ENCODE results near the gene EQTN.

Gene EQTN

GRCh38 chr9:27303219-27303618 is 6.3 kb upstream of the EQTN start:
- H3K36me3 ChIP-seq (ENCODE audit: control insufficient read depth, insufficient read depth, low read length) = no peaks in the 10 kb centered on the region
- no peaks in the 10 kb centered on the region for H3K9me3 ChIP-seq (ENCODE audit: control insufficient read depth, insufficient read depth, low read length)
- no CpG with 5 or more reads among the region's 6 CpGs for WGBS (ENCODE audit: insufficient coverage, insufficient read length)
- H3K4me1 ChIP-seq (ENCODE audit: control insufficient read depth, insufficient read depth, low read length) = no peaks in the 10 kb centered on the region
- H3K27me3 ChIP-seq (ENCODE audit: control insufficient read depth, insufficient read depth, low read length) = peaks cover 2% of the 10 kb centered on the region; the same call in 1 of the 2 replicates
- DNase-seq (ENCODE audit: low read depth, low spot score) = no peak
- H3K4me3 ChIP-seq (ENCODE audit: low read length) = no peak overlapping the region
- no peak overlapping the region for H3K27ac ChIP-seq (ENCODE audit: low read length)

DNA sequence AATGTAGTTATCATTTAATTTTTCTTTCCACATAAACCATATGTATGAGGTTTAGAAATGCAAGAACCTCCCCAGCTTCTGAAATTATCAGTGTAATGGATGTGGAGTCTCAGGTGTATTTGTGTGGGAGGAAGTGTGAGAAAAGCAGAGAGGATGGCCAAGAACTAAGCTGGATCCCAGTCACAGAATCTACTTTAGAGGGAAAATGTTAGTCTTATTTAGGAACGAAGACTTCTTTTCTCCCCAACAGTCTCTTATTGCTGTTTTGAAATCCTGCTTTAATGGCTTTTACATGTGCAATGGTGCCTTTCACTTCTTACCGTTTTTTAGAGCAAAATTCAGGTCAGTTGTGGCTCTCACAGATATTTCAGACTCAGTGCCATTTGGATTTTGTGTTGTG is 3.0 kb downstream of the EQTN start:
- Histone ChIP-seq H3K36me3 (ENCODE audit: control insufficient read depth, insufficient read depth, low read length) (no peaks in the 10 kb centered on the region), H3K27me3 (ENCODE audit: control insufficient read depth, insufficient read depth, low read length) (no peaks in the 10 kb centered on the region), H3K4me1 (ENCODE audit: control insufficient read depth, insufficient read depth, low read length) (no peaks in the 10 kb centered on the region), H3K27ac (ENCODE audit: low read length) (no peak overlapping the region), H3K9me3 (ENCODE audit: control insufficient read depth, insufficient read depth, low read length) (no peaks in the 10 kb centered on the region), H3K4me3 (ENCODE audit: low read length) (no peak overlapping the region)
- WGBS (ENCODE audit: insufficient coverage, insufficient read length) = no CpG with 5 or more reads among the region's 2 CpGs
- DNase-seq (ENCODE audit: low read depth, low spot score) = no peak

GRCh38 chr9:27292659-27293405 is 4.1 kb downstream of the EQTN start:
- Histone ChIP-seq H3K9me3 (ENCODE audit: control insufficient read depth, insufficient read depth, low read length) (no peaks in the 10 kb centered on the region), H3K27ac (ENCODE audit: low read length) (no peak overlapping the region), H3K27me3 (ENCODE audit: control insufficient read depth, insufficient read depth, low read length) (no peaks in the 10 kb centered on the region), H3K4me1 (ENCODE audit: control insufficient read depth, insufficient read depth, low read length) (no peaks in the 10 kb centered on the region), H3K36me3 (ENCODE audit: control insufficient read depth, insufficient read depth, low read length) (no peaks in the 10 kb centered on the region), H3K4me3 (ENCODE audit: low read length) (no peak overlapping the region)
- no CpG with 5 or more reads among the region's 7 CpGs for WGBS (ENCODE audit: insufficient coverage, insufficient read length)
- no peak for DNase-seq (ENCODE audit: low read depth, low spot score)

DNA sequence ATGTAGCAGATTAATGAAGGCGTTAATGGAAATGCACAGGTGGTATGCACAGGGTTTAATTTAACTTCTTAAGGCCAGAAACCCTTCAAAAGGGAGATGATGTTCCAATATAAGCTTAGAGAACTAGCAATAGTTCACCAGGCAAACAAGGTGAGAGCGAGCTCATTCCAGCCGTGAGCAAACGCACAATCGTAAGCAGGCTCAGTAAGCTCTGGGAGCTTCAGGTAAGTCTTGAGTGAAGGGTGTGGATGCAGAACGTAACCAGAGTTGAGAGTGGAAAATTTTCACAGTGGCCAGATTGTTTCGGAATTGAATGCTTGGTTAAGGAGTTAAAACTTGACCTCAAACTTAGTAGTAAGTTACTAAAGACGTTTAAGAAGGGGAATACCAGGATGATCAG is 5.7 kb downstream of the EQTN start:
- no peaks in the 10 kb centered on the region for H3K27me3 ChIP-seq (ENCODE audit: control insufficient read depth, insufficient read depth, low read length)
- H3K27ac ChIP-seq (ENCODE audit: low read length) = no peak overlapping the region
- DNase-seq (ENCODE audit: low read depth, low spot score) = no peak
- H3K36me3 ChIP-seq (ENCODE audit: control insufficient read depth, insufficient read depth, low read length) = no peaks in the 10 kb centered on the region
- no peaks in the 10 kb centered on the region for H3K4me1 ChIP-seq (ENCODE audit: control insufficient read depth, insufficient read depth, low read length)
- H3K4me3 ChIP-seq (ENCODE audit: low read length) = no peak overlapping the region
- no peaks in the 10 kb centered on the region for H3K9me3 ChIP-seq (ENCODE audit: control insufficient read depth, insufficient read depth, low read length)
- WGBS (ENCODE audit: insufficient coverage, insufficient read length) = no CpG with 5 or more reads among the region's 8 CpGs

DNA sequence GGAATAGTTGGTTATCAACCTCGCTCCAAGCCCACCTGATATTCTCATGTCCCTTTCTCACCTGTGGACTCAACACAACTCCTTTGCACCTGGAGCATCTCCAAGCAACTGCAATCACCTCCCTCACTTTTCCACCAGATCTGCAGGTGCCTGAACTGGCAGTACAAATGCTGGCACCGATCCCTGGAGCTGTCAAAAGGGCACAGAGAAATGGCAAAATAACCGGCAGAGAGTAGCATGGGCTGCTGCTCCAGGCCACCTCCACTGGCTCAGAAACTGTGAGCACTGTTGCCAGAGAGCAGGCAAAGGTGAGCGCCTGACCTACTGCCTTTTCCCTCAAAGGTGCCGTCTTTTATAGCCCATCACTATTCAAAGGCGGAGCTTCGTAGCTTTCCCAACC is 14.7 kb downstream of the EQTN start:
- no CpG with 5 or more reads among the region's 7 CpGs for WGBS (ENCODE audit: insufficient coverage, insufficient read length)

GRCh38 chr9:27280860-27281259 is 16.1 kb downstream of the EQTN start:
- H3K27me3 ChIP-seq (ENCODE audit: control insufficient read depth, insufficient read depth, low read length) = no peaks in the 10 kb centered on the region
- H3K36me3 ChIP-seq (ENCODE audit: control insufficient read depth, insufficient read depth, low read length) = no peaks in the 10 kb centered on the region
- H3K4me1 ChIP-seq (ENCODE audit: control insufficient read depth, insufficient read depth, low read length) = no peaks in the 10 kb centered on the region
- no peak for DNase-seq (ENCODE audit: low read depth, low spot score)
- no peak overlapping the region for H3K4me3 ChIP-seq (ENCODE audit: low read length)
- WGBS (ENCODE audit: insufficient coverage, insufficient read length) = no CpG with 5 or more reads among the region's 5 CpGs
- no peak overlapping the region for H3K27ac ChIP-seq (ENCODE audit: low read length)
- no peaks in the 10 kb centered on the region for H3K9me3 ChIP-seq (ENCODE audit: control insufficient read depth, insufficient read depth, low read length)

More for the DNA sequence above, 14.7 kb downstream of the EQTN start:
- Histone ChIP-seq H3K27ac (ENCODE audit: low read length) (no peak overlapping the region), H3K9me3 (ENCODE audit: control insufficient read depth, insufficient read depth, low read length) (no peaks in the 10 kb centered on the region), H3K4me3 (ENCODE audit: low read length) (no peak overlapping the region), H3K36me3 (ENCODE audit: control insufficient read depth, insufficient read depth, low read length) (no peaks in the 10 kb centered on the region), H3K4me1 (ENCODE audit: control insufficient read depth, insufficient read depth, low read length) (no peaks in the 10 kb centered on the region), H3K27me3 (ENCODE audit: control insufficient read depth, insufficient read depth, low read length) (no peaks in the 10 kb centered on the region)
- DNase-seq (ENCODE audit: low read depth, low spot score) = no peak

- H3K4me3 ChIP-seq (ENCODE audit: low read length) = no peak overlapping the region
- no peaks in the 10 kb centered on the region for H3K36me3 ChIP-seq (ENCODE audit: control insufficient read depth, insufficient read depth, low read length)
- no peaks in the 10 kb centered on the region for H3K4me1 ChIP-seq (ENCODE audit: control insufficient read depth, insufficient read depth, low read length)
- no CpG with 5 or more reads among the region's 16 CpGs for WGBS (ENCODE audit: insufficient coverage, insufficient read length)
- H3K9me3 ChIP-seq (ENCODE audit: control insufficient read depth, insufficient read depth, low read length) = no peaks in the 10 kb centered on the region
- no peak for DNase-seq (ENCODE audit: low read depth, low spot score)
- H3K27ac ChIP-seq (ENCODE audit: low read length) = no peak overlapping the region
- no peaks in the 10 kb centered on the region for H3K27me3 ChIP-seq (ENCODE audit: control insufficient read depth, insufficient read depth, low read length)
Observed at GRCh38 chr9:27280249-27280648, 16.7 kb downstream of the EQTN start.

- Histone ChIP-seq H3K9me3 (ENCODE audit: control insufficient read depth, insufficient read depth, low read length) (no peaks in the 10 kb centered on the region), H3K27me3 (ENCODE audit: control insufficient read depth, insufficient read depth, low read length) (no peaks in the 10 kb centered on the region), H3K36me3 (ENCODE audit: control insufficient read depth, insufficient read depth, low read length) (no peaks in the 10 kb centered on the region), H3K4me3 (ENCODE audit: low read length) (no peak overlapping the region), H3K27ac (ENCODE audit: low read length) (no peak overlapping the region), H3K4me1 (ENCODE audit: control insufficient read depth, insufficient read depth, low read length) (no peaks in the 10 kb centered on the region)
- WGBS (ENCODE audit: insufficient coverage, insufficient read length) = no CpG with 5 or more reads among the region's 3 CpGs
- DNase-seq (ENCODE audit: low read depth, low spot score) = no peak
Observed at GRCh38 chr9:27279611-27280010, 17.3 kb downstream of the EQTN start.

GRCh38 chr9:27278374-27278773 is 18.6 kb downstream of the EQTN start:
- no peaks in the 10 kb centered on the region for H3K27me3 ChIP-seq (ENCODE audit: control insufficient read depth, insufficient read depth, low read length)
- no peaks in the 10 kb centered on the region for H3K4me1 ChIP-seq (ENCODE audit: control insufficient read depth, insufficient read depth, low read length)
- DNase-seq (ENCODE audit: low read depth, low spot score) = no peak
- WGBS (ENCODE audit: insufficient coverage, insufficient read length) = no CpG with 5 or more reads among the region's 1 CpG
- H3K27ac ChIP-seq (ENCODE audit: low read length) = no peak overlapping the region
- H3K9me3 ChIP-seq (ENCODE audit: control insufficient read depth, insufficient read depth, low read length) = no peaks in the 10 kb centered on the region
- H3K4me3 ChIP-seq (ENCODE audit: low read length) = no peak overlapping the region
- no peaks in the 10 kb centered on the region for H3K36me3 ChIP-seq (ENCODE audit: control insufficient read depth, insufficient read depth, low read length)

DNA sequence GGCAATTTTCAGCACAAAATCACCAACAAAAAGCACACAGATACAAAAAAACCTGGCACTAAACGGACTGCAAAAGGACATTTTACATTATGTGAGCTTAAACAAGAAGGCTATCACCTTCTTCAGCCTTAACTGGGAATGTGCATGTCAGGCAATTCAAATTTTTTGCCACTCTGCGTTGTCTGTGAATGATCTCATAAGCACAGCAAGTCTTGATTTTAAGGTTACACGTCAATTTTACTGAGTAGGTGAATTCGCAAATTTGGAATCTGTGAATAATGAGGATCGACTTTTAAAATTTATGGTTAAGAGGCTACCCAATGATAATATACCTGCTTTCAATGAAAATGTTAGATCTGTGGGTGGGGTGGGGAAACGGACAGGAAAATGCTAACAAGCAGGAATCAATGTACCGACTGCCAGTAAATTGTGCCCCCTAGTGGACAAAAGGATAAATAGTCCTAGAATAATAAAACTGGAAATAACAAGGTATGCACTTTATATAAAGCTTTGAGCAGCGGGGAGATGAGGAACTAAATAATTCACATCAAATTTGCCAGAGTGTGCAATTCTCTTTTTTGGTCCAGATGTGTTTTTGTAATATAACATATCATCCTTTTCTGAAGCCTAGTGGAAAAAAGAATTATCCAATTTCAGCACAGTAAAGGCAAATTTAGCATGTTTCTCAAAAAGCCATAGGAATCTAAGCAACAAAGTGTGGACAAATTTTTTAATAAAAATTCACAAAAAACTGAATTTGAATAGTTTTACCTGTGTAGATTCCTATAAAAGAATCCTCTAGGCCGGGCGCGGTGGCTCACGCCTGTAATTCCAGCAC is 20.5 kb downstream of the EQTN start:
- H3K27ac ChIP-seq (ENCODE audit: low read length) = no peak overlapping the region
- no peaks in the 10 kb centered on the region for H3K4me1 ChIP-seq (ENCODE audit: control insufficient read depth, insufficient read depth, low read length)
- H3K4me3 ChIP-seq (ENCODE audit: low read length) = no peak overlapping the region
- H3K36me3 ChIP-seq (ENCODE audit: control insufficient read depth, insufficient read depth, low read length) = no peaks in the 10 kb centered on the region
- WGBS (ENCODE audit: insufficient coverage, insufficient read length) = no CpG with 5 or more reads among the region's 12 CpGs
- peak; percentile 20 for DNase-seq (ENCODE audit: low read depth, low spot score)
- H3K27me3 ChIP-seq (ENCODE audit: control insufficient read depth, insufficient read depth, low read length) = no peaks in the 10 kb centered on the region
- H3K9me3 ChIP-seq (ENCODE audit: control insufficient read depth, insufficient read depth, low read length) = no peaks in the 10 kb centered on the region

Data from iPS DF 6.9 (cell line).